Cardiac fibroblast (primary cell): ENCODE measurements around the gene SLC26A9.

Experiments
- DNase-seq, 2 donors: peaks; one replicate each; pipeline versions ENCODE4 v3.0.0 to v3.0.0-alpha.2; 2010; ENCODE audit warnings: low read depth in 2 of 2
- H3K4me3 ChIP-seq, 2 donors: replicated peaks in 1 of 2; 1 replicate in 1 of 2; 2 replicates in 1 of 2; pipeline ENCODE4 v1.5.1; 2011; ENCODE audit warnings: low read depth in 2 of 2, low read length in 2 of 2, mild to moderate bottlenecking in 2 of 2, moderate library complexity in 1 of 2
- CTCF ChIP-seq: IDR thresholded peaks from one replicate; pipeline ENCODE4 v1.5.1; 2011; ENCODE audit warnings: low read depth, mild to moderate bottlenecking, low read length, inconsistent platforms

Gene SLC26A9

GRCh38 chr1:205943245-205943644 lies at the start of gene SLC26A9:
Gene SLC26A9 (minus strand): TSS chr1:205943456. CDS start chr1:205935820, 7,636 bp downstream.
- H3K4me3 ChIP-seq, result no peak within 1 kb of the TSS
- DNase-seq, result no peak
- no peak for TF ChIP-seq CTCF

GRCh38 chr1:205992218-205992882 lies 49.1 kb upstream of the SLC26A9 start:
- DNase-seq, result no peak
- no peak overlapping the region for H3K4me3 ChIP-seq
- no peak for TF ChIP-seq CTCF

- DNase-seq, result peak in 1 of 2 donors; percentile 34
- TF ChIP-seq CTCF, result no peak
- H3K4me3 ChIP-seq, result no peak overlapping the region
Measured at GRCh38 chr1:205991237-205991636, 48.0 kb upstream of the SLC26A9 start.

- no peak for TF ChIP-seq CTCF
- no peak overlapping the region for H3K4me3 ChIP-seq
- DNase-seq, result no peak
Measured at GRCh38 chr1:205990226-205990625, 47.0 kb upstream of the SLC26A9 start.

GRCh38 chr1:205989786-205990185 lies 46.5 kb upstream of the SLC26A9 start:
- no peak for TF ChIP-seq CTCF
- H3K4me3 ChIP-seq, result no peak overlapping the region
- DNase-seq, result no peak

- no peak for TF ChIP-seq CTCF
- DNase-seq, result no peak
- H3K4me3 ChIP-seq, result no peak overlapping the region
Measured at GRCh38 chr1:205988585-205988995, 45.3 kb upstream of the SLC26A9 start.

- DNase-seq, result peak in 1 of 2 donors; percentile 29
- no peak for TF ChIP-seq CTCF
- no peak overlapping the region for H3K4me3 ChIP-seq
Measured at GRCh38 chr1:205986861-205987260, 43.6 kb upstream of the SLC26A9 start.
